H1 (cell line): ENCODE results near the gene CYBA. TPM values are rescaled to one million over a fixed set of nuclear protein-coding genes. Genes with fewer than 3 reads are reported as not detected.

Experiments used
- CHD1 ChIP-seq: IDR thresholded peaks from 2 replicates; pipeline ENCODE4 v1.6.1; 2012; ENCODE audit warnings: low read depth, low read length, improper control_type of control experiment
- FOSL1 ChIP-seq: IDR thresholded peaks from 2 replicates; pipeline ENCODE4 v1.6.1; 2011; ENCODE audit warnings: mild to moderate bottlenecking, low read depth, low read length, moderate library complexity; ENCODE audit not compliant: insufficient read depth
- HDAC2 ChIP-seq, 2 experiments: fragments of 300-600 bp in 1 of 2; sonication (generic) in 1 of 2; IDR thresholded peaks; 2 replicates each; pipeline ENCODE4 v1.6.1; 2011 to 2012; ENCODE audit warnings: low read depth in 2 of 2, low read length in 2 of 2, mild to moderate bottlenecking in 2 of 2, moderate library complexity in 2 of 2, borderline replicate concordance in 1 of 2, inconsistent platforms in 1 of 2
- MAFK ChIP-seq: IDR thresholded peaks from 2 replicates; pipeline ENCODE4 v1.6.1; 2012; ENCODE audit warnings: low read depth, mild to moderate bottlenecking, improper control_type of control experiment, low read length
- SUZ12 ChIP-seq: fragments of 200-600 bp; sonication (generic); IDR thresholded peaks from 2 replicates; pipeline ENCODE4 v1.6.1; 2012; ENCODE audit warnings: mild to moderate bottlenecking, inconsistent platforms, low read length, moderate library complexity, mixed read lengths
- polyA plus RNA-seq, 7 experiments: library from polyadenylated mRNA; depleted of rRNA in 3 of 7; stranded (reverse) in 5 of 7; unstranded in 2 of 7; fragments of >200 nt in 5 of 7; fragments of 200-250 nt in 2 of 7; gene quantifications; 1 replicate in 5 of 7; 2 replicates in 1 of 7; 4 replicates in 1 of 7; pipeline versions ENCODE4 v1.2.1 to v1.2.3, GENCODE V29; 2011 to 2013; ENCODE audit warnings: missing spikeins in 2 of 7, mixed read lengths in 2 of 7
- total RNA-seq: library from RNA; stranded (reverse); fragmentation: NEBNext Ultra II Directional; extraction: Animal tissue kit (Norgen Biotek cat#: 25700); gene quantifications from 2 replicates; pipeline ENCODE4 v1.2.1, GENCODE V29; 2021

Gene CYBA
- total and polyA plus RNA-seq, 2 of the 8 experiments (the other 6 are each of a cell fraction or from before 2014, with no cell fraction given), result 136 to 254 TPM

DNA sequence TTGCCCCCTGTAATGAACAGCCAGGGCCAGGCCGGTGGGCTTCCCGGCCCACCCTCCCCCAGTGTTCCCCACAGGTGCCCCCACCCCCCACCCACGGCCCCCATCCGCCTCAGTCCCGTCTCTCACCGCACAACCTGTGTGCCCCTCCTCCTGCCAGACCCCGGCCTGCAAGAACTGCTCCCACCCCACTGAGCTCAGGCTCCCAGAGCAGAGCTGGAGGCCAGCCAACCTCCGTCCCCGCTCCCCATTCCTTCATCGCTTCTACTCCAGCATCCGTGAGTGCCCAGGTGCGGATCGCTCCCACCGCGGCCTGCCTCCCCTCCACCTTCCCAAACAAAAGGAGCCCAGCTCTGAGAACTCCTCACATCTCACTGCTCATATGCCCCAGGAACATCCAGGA lies 7.9 kb upstream of the CYBA start (continued):
- TF ChIP-seq MAFK (no peak), HDAC2 (IDR thresholded peaks at IDR 0.05; ENCODE audit: borderline replicate concordance in 1 of 2, low read depth in 2 of 2, low read length in 2 of 2) (no peak), CHD1 (no peak), FOSL1 (no peak), SUZ12 (no peak)
- TF ChIP-seq, all 59 proteins: peak for 0
